ENCODE measurements around the gene HBA2.

- no peak for TF ChIP-seq CTCF (conservative IDR thresholded peaks at IDR 0.05; ENCODE audit: low read length)
- no peak for TF ChIP-seq EZH2phosphoT487 (IDR thresholded peaks at IDR 0.05; ENCODE audit: borderline replicate concordance)
Observed at GRCh38 chr16:142405-142967, 30.2 kb upstream of the HBA2 start.
